BLaER1 treated with 17β-estradiol and CSF1 and Interleukin-3, amounts not matched to agents 10 nM and 100 nM (cell line): ENCODE results near the gene ISL2.

Experiments used
- H3K27ac ChIP-seq, 11 experiments: shearing (Covaris generic); formaldehyde crosslinking; 2 replicates each; pipeline ENCODE4 v1.8.1; 2022
- H3K27me3 ChIP-seq, 11 experiments: shearing (Covaris generic); formaldehyde crosslinking; 2 replicates each; pipeline ENCODE4 v1.8.1; 2022
- H3K36me3 ChIP-seq, 11 experiments: shearing (Covaris generic); formaldehyde crosslinking; 2 replicates each; pipeline ENCODE4 v1.8.1; 2022
- H3K4me1 ChIP-seq, 10 experiments: shearing (Covaris generic); formaldehyde crosslinking; 2 replicates each; pipeline ENCODE4 v1.8.1; 2022
- H3K4me2 ChIP-seq, 11 experiments: shearing (Covaris generic); formaldehyde crosslinking; 2 replicates each; pipeline ENCODE4 v1.8.1; 2022
- H3K4me3 ChIP-seq, 10 experiments: shearing (Covaris generic); formaldehyde crosslinking; 2 replicates each; pipeline ENCODE4 v1.8.1; 2022
- H3K9ac ChIP-seq, 11 experiments: shearing (Covaris generic); formaldehyde crosslinking; 2 replicates each; pipeline ENCODE4 v1.8.1; 2022
- H3K9me3 ChIP-seq, 11 experiments: shearing (Covaris generic); formaldehyde crosslinking; replicated peaks in 1 of 11; 2 replicates each; pipeline ENCODE4 v1.8.1; 2022
- H4K20me1 ChIP-seq, 11 experiments: shearing (Covaris generic); formaldehyde crosslinking; 2 replicates each; pipeline ENCODE4 v1.8.1; 2022
- Cebpa-rat ChIP-seq, 11 experiments: shearing (Covaris generic); IDR thresholded peaks; 2 replicates each; pipeline ENCODE4 v1.8.1; 2022

ISL2 gene

GRCh38 chr15:76366714-76367113 lies 30.1 kb downstream of the ISL2 start:
- Histone ChIP-seq H3K4me2 (no peak overlapping the region), H3K36me3 (no peaks in the 10 kb centered on the region; a peak in 1 of 22 replicates), H3K27me3 (no peaks in the 10 kb centered on the region), H3K9ac (no peak overlapping the region), H3K4me1 (no peaks in the 10 kb centered on the region), H4K20me1 (no peaks in the 10 kb centered on the region), H3K9me3 (no peaks in the 10 kb centered on the region), H3K4me3 (no peak overlapping the region), H3K27ac (no peak overlapping the region)
- TF ChIP-seq Cebpa-rat (IDR thresholded peaks at IDR 0.05): no peak

- no peak overlapping the region for H3K4me3 ChIP-seq
- peaks cover 0 to 4% (median 0%) of the 10 kb centered on the region in 11 experiments; a peak in 3 of 22 replicates for H3K36me3 ChIP-seq
- no peaks in the 10 kb centered on the region for H3K27me3 ChIP-seq
- H3K4me1 ChIP-seq: no peaks in the 10 kb centered on the region
- no peak for TF ChIP-seq Cebpa-rat (IDR thresholded peaks at IDR 0.05)
- no peak overlapping the region for H3K9ac ChIP-seq
- H3K27ac ChIP-seq: no peak overlapping the region
- H3K9me3 ChIP-seq: no peaks in the 10 kb centered on the region
- no peak overlapping the region for H3K4me2 ChIP-seq
- no peaks in the 10 kb centered on the region for H4K20me1 ChIP-seq
These were observed 31.6 kb downstream of the ISL2 start for GRCh38 chr15:76368122-76368621.

- Histone ChIP-seq H3K4me2 (no peak overlapping the region), H3K36me3 (peaks cover 0 to 24% (median 0%) of the 10 kb centered on the region in 11 experiments; a peak in 6 of 22 replicates), H4K20me1 (no peaks in the 10 kb centered on the region), H3K27me3 (no peaks in the 10 kb centered on the region), H3K4me3 (no peak overlapping the region), H3K9ac (no peak overlapping the region), H3K4me1 (no peaks in the 10 kb centered on the region), H3K27ac (no peak overlapping the region), H3K9me3 (no peaks in the 10 kb centered on the region)
- TF ChIP-seq Cebpa-rat (IDR thresholded peaks at IDR 0.05): no peak
These were observed 39.5 kb downstream of the ISL2 start for GRCh38 chr15:76376029-76376428.

GRCh38 chr15:76376816-76377215 lies 40.2 kb downstream of the ISL2 start:
- no peaks in the 10 kb centered on the region for H3K4me1 ChIP-seq
- H3K36me3 ChIP-seq: peaks cover 0 to 29% (median 0%) of the 10 kb centered on the region in 11 experiments; a peak in 9 of 22 replicates
- H3K4me2 ChIP-seq: no peak overlapping the region
- H3K27me3 ChIP-seq: no peaks in the 10 kb centered on the region
- H3K4me3 ChIP-seq: no peak overlapping the region
- H3K27ac ChIP-seq: no peak overlapping the region
- H3K9ac ChIP-seq: no peak overlapping the region
- TF ChIP-seq Cebpa-rat (IDR thresholded peaks at IDR 0.05): no peak
- H3K9me3 ChIP-seq: no peaks in the 10 kb centered on the region
- H4K20me1 ChIP-seq: no peaks in the 10 kb centered on the region

- TF ChIP-seq Cebpa-rat (IDR thresholded peaks at IDR 0.05): no peak
- no peaks in the 10 kb centered on the region for H3K9me3 ChIP-seq
- H4K20me1 ChIP-seq: no peaks in the 10 kb centered on the region
- no peaks in the 10 kb centered on the region for H3K27me3 ChIP-seq
- H3K4me1 ChIP-seq: no peaks in the 10 kb centered on the region
- no peak overlapping the region for H3K4me2 ChIP-seq
- H3K9ac ChIP-seq: no peak overlapping the region
- no peak overlapping the region for H3K4me3 ChIP-seq
- H3K27ac ChIP-seq: no peak overlapping the region
- H3K36me3 ChIP-seq: peaks cover 0 to 29% (median 0%) of the 10 kb centered on the region in 11 experiments; a peak in 9 of 22 replicates
These were observed 40.6 kb downstream of the ISL2 start for GRCh38 chr15:76377217-76377616.

- no peak overlapping the region for H3K27ac ChIP-seq
- H4K20me1 ChIP-seq: no peaks in the 10 kb centered on the region
- H3K36me3 ChIP-seq: peaks cover 0 to 29% (median 0%) of the 10 kb centered on the region in 11 experiments; a peak in 9 of 22 replicates
- no peaks in the 10 kb centered on the region for H3K9me3 ChIP-seq
- no peak for TF ChIP-seq Cebpa-rat (IDR thresholded peaks at IDR 0.05)
- no peaks in the 10 kb centered on the region for H3K27me3 ChIP-seq
- no peak overlapping the region for H3K4me3 ChIP-seq
- no peak overlapping the region for H3K4me2 ChIP-seq
- no peaks in the 10 kb centered on the region for H3K4me1 ChIP-seq
- H3K9ac ChIP-seq: no peak overlapping the region
These were observed 41.2 kb downstream of the ISL2 start for GRCh38 chr15:76377751-76378150.

GRCh38 chr15:76378691-76379090 lies 42.1 kb downstream of the ISL2 start:
- Histone ChIP-seq H3K27ac (no peak overlapping the region), H4K20me1 (no peaks in the 10 kb centered on the region), H3K27me3 (no peaks in the 10 kb centered on the region), H3K4me2 (no peak overlapping the region), H3K4me3 (no peak overlapping the region), H3K9ac (no peak overlapping the region), H3K36me3 (peaks cover 0 to 21% (median 0%) of the 10 kb centered on the region in 11 experiments; a peak in 9 of 22 replicates), H3K9me3 (no peaks in the 10 kb centered on the region), H3K4me1 (no peaks in the 10 kb centered on the region)
- TF ChIP-seq Cebpa-rat (IDR thresholded peaks at IDR 0.05): no peak

GRCh38 chr15:76380249-76380648 lies 43.7 kb downstream of the ISL2 start:
- no peak for TF ChIP-seq Cebpa-rat (IDR thresholded peaks at IDR 0.05)
- Histone ChIP-seq H3K9me3 (no peaks in the 10 kb centered on the region), H3K4me1 (no peaks in the 10 kb centered on the region), H3K36me3 (peaks cover 0 to 13% (median 0%) of the 10 kb centered on the region in 11 experiments; a peak in 7 of 22 replicates), H3K9ac (no peak overlapping the region), H3K4me2 (no peak overlapping the region), H4K20me1 (no peaks in the 10 kb centered on the region), H3K27ac (no peak overlapping the region), H3K27me3 (no peaks in the 10 kb centered on the region), H3K4me3 (no peak overlapping the region)

GRCh38 chr15:76381366-76381765 lies 44.8 kb downstream of the ISL2 start:
- Histone ChIP-seq H3K27ac (no peak overlapping the region), H3K4me3 (no peak overlapping the region), H4K20me1 (no peaks in the 10 kb centered on the region), H3K9ac (no peak overlapping the region), H3K27me3 (no peaks in the 10 kb centered on the region), H3K4me1 (no peaks in the 10 kb centered on the region), H3K9me3 (no peaks in the 10 kb centered on the region), H3K36me3 (peaks cover 0 to 5% (median 0%) of the 10 kb centered on the region in 11 experiments; a peak in 6 of 22 replicates), H3K4me2 (no peak overlapping the region)
- TF ChIP-seq Cebpa-rat (IDR thresholded peaks at IDR 0.05): no peak

- Histone ChIP-seq H3K27ac (no peak overlapping the region), H4K20me1 (no peaks in the 10 kb centered on the region), H3K4me3 (no peak overlapping the region), H3K4me2 (no peak overlapping the region), H3K27me3 (no peaks in the 10 kb centered on the region), H3K36me3 (peaks cover 0 to 5% (median 0%) of the 10 kb centered on the region in 11 experiments; a peak in 6 of 22 replicates), H3K9me3 (no peaks in the 10 kb centered on the region), H3K4me1 (no peaks in the 10 kb centered on the region), H3K9ac (no peak overlapping the region)
- no peak for TF ChIP-seq Cebpa-rat (IDR thresholded peaks at IDR 0.05)
These were observed 46.6 kb downstream of the ISL2 start for GRCh38 chr15:76382987-76383728.
